NCI-H510A (cell line): ENCODE data around the gene PAX5.
"Not testable (repeated sequence)": the region's sequence is repeated elsewhere in the genome, so short reads cannot be mapped to it uniquely, and the experiment has no call there.

Experiments used
- DNase-seq: peaks from one replicate; lab custom pipeline; 2025; lab: John Stamatoyannopoulos, UW

Gene PAX5

DNA sequence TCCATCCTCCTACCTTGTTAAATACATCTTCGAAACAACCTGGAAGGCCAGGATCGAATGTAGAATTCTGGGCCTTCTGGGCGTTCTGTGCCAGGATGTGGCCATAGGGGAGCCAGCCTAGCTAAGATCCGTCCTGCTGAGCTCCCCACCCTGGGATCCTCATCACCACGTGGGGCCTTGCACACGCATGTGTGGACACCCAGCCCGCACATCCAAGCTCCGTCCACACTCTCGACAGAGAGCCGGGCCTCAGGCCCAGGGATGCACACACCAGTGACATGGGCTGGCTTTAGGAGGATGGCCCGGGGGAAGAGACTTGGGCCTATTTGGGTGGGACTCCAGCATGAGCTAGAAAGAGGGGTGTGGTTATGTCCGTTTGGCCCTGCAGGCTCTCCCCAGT is 154.0 kb downstream of the PAX5 start:
- DNase-seq: no peak

- DNase-seq: no peak
Measured at GRCh38 chr9:36878986-36879982, 154.8 kb downstream of the PAX5 start.

DNA sequence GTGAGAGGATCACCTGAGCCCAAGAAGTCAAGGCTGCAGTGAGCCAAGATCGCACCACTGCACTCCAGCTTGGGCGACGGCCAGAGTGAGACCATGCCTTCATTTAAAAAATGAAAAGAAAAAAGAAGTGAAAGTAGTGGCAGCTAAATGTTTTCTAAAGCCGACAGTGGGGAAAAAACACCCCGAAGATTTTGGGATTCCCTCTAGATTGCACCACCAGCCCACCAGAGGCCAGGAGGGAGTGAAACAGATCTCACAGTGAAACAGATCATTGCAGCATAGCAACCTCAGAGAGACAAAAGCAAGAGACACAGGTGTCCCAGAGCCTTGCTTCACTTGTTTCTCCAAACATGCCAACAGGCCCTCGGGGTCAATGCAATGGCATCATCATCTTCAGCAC is 156.8 kb downstream of the PAX5 start:
- no peak for DNase-seq

DNA sequence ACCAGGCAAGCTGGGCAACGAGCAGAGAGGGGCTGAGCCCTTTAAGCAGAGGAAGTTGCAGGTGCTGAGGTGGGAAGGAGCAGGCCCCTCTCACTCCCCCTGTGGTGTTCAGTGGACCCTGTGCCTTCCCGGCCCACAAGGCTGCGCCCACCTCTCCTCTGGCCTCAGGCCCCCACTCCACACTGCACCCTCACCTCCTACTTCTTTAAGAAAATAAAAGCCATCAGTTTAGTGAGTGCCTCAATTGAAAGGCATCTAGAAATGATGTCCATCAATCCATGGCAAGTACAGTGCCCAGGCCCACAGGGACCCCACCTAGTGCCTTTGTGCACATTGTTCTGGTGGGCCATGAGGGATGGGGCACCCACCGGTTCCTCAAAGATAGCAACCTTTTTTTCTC is 158.0 kb downstream of the PAX5 start:
- DNase-seq: no peak

DNA sequence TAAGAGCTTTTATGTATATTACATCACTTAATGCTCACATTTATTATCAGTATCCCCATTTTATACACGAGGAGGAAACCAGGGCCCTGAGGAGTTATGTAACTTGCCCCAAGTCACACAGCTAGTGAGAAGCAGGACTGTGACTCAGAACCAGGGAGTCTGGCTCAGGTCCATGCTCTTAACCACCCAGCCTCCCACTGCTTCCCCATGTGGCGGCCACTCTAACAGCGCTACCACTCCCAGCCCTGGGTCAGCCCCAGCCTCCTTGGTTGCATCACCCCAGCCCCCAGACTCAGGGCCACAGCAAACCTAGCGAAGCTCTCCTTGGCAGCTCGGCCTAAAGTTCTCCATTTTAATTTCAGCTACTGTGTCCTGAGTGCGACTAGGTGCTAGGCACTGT is 159.1 kb downstream of the PAX5 start:
- DNase-seq: no peak

- DNase-seq: no peak
Measured at GRCh38 chr9:36874261-36874660, 159.8 kb downstream of the PAX5 start.

GRCh38 chr9:36873247-36873875 is 160.7 kb downstream of the PAX5 start:
- peak; percentile 40 for DNase-seq

- no peak for DNase-seq
Measured at GRCh38 chr9:36872641-36873040, 161.4 kb downstream of the PAX5 start.

DNA sequence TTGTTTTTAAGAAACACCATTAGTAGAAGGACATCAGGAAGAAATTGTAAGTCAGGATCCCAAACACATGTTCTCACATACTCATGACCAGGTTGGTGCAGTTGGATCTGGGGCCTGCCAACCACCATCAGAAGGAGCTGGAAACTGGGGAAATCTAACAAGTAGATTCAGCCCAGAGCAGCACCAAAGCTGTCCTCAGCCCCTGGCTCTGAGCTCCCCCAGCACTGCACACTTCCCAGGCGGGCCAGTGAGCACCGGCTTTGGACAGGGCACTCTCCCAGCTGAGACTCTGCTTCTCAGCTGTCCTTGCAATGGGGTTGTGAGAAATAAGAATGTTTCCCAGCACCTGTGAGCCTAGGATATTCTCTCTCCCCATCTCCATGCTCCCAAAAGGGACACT is 162.5 kb downstream of the PAX5 start:
- DNase-seq: no peak

GRCh38 chr9:36870960-36871359 is 163.1 kb downstream of the PAX5 start:
- DNase-seq: peak; percentile 70

DNA sequence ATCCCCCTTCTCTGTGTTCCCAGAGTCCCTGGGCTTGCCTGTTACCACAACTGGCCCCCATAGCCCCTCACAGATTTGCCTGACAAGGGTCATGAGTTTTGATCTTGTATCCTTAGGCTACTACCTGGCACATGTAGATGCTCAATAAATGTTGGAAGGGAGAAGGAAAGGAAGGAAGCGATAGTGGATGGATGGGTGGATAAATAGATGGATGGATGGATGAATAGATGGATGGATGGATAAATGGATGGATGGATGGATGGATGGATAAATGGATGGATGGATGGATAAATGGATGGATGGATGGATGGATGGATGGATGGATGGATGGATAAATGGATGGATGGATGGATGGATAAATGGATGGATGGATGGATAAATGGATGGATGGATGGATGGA is 164.5 kb downstream of the PAX5 start:
- DNase-seq: not testable (repeated sequence)

DNA sequence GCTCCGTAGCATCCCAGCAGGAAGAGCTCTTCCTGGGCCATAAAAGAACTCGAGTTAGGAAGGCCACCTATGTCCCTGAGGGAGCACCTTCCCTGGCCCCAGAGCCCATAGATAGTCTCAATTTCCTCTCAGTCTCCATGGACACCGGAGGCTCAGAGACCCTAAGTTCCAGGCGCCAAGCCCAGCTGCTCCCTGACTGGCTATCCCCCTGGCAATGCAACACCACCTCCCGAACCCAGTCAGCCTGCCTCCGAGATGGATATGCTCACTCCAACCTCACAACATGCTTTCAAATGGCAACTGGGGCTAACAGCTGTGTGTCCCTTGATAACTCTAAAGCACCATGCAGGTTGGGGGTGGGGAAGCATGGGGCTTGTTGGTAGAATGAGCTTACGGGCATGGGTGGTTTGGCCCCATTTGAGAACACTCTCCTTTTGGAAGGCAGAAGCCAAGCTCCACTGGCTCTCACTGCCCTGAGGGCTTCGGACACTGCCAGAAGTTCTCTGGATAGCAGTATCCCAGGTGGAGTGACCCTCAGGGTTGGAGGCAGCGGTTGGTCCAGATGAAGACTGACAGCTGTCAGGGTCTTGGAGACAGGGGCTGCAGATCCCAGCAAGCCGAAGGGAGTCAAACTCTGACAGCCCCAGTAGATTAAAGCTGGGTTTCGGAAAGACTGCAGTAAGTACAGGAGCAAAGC is 165.3 kb downstream of the PAX5 start:
- no peak for DNase-seq

GRCh38 chr9:36867672-36868471 is 166.2 kb downstream of the PAX5 start:
- no peak for DNase-seq

GRCh38 chr9:36867241-36867640 is 166.8 kb downstream of the PAX5 start:
- DNase-seq: no peak

- DNase-seq: no peak
Measured at GRCh38 chr9:36866840-36867239, 167.2 kb downstream of the PAX5 start.

DNA sequence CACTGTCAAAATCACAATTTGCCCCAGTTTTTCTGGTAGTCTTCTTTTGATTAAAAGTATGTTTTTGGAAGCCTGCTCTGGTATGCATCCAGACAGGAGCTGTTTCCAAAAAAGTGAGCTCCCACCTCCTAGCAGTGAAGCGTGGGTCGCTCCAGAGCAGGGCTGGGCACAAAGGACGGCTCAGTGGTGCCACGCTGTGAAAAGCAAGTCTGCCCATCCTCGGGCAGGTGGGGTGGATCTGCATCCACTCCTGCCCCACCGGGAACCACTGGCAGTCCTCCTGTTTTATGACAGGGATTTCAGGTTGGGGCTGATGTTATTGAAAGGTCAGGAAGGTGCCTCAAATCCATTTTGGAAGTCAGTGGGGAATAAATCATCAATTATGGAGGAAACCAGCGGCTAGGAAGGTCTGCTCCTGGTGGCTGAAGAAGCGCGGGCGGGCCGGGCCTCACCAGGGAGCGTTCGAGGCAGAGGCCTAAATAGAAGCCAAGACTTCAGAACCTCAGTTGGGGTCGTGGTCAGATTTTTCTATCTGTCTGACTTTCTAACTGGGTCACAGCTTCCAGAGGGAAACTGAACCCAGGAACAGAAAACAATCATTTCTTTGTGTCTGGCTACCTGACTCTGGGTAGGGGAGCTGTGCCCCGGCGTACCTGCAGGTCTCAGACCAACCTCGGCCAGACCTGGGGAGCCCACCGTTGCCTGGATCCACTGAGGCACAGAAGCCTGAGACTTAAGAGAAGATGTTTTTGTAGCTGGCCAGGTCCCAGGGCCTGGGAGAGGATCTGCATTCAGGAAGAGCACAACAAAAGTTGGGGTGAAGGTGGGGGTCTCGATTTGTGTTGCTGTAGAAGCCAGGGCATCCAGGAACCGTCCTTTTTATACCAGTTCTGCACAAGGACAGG is 168.1 kb downstream of the PAX5 start:
- DNase-seq: no peak

GRCh38 chr9:36864491-36865410 is 169.3 kb downstream of the PAX5 start:
- no peak for DNase-seq

DNA sequence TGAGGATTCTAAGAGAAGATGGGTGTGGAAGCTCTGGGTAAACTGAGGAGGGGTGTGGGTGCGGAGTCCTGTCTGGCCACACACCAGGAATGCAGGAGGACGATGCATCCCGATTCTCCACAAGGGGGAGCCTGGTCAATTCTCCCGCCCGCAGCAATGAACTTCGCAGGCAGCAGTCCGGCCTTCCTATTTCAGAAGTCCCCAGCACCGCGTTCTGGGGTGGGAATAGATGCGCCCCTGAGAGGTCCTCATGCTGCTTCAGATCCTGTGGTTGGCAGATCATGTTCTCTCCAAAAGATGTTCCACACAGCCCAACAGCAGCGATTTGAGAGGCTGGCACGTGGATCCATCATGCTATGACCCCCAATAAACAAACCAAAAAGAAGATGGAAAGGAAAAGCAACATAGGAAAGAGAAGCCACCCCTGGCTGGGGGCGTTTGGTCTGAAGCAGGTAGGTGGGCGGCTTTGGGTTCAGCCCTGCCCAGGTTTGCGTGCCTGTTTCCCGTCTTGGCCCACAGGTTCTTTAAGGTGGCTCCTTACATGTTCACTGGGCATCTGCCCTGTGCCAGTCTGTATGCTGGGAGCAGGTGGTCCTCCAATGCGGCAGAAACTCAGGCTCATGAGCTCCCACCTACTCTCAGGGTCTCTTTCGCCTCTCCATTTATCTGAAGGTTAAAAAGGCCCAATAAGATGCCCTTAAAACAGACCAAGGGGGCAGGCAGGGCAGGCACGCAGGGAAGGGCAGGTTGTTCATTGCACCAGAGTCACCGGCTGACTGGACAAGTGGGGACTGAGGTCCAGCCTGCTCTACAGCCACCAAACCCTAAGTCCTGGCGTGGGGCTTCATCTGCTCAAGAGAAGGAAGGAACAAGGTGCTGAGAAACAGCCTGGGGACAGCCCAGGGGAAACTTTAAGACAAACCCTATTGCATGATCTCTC is 171.6 kb downstream of the PAX5 start:
- no peak for DNase-seq
